Measurements from ENCODE around the gene PAGR1. TPM values are rescaled to one million over a fixed set of nuclear protein-coding genes. Genes with fewer than 3 reads are reported as not detected.
"Not testable (repeated sequence)": the region's sequence is repeated elsewhere in the genome, so short reads cannot be mapped to it uniquely, and the experiment has no call there.

The PAGR1 gene
- total and polyA plus RNA-seq, 2 of the 8 experiments (the other 6 are each of a cell fraction or from before 2014, with no cell fraction given) = 35.4 to 56.4 TPM

GRCh38 chr16:29770250-29770929 is 45.6 kb upstream of the PAGR1 start (continued):
- TF ChIP-seq, protein P1, sequence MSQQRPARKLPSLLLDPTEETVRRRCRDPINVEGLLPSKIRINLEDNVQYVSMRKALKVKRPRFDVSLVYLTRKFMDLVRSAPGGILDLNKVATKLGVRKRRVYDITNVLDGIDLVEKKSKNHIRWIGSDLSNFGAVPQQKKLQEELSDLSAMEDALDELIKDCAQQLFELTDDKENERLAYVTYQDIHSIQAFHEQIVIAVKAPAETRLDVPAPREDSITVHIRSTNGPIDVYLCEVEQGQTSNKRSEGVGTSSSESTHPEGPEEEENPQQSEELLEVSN (IDR thresholded peaks at IDR 0.05) = no peak
- no peak for TF ChIP-seq BRCA1 (IDR thresholded peaks at IDR 0.05; ENCODE audit: low read depth, low read length)

DNA sequence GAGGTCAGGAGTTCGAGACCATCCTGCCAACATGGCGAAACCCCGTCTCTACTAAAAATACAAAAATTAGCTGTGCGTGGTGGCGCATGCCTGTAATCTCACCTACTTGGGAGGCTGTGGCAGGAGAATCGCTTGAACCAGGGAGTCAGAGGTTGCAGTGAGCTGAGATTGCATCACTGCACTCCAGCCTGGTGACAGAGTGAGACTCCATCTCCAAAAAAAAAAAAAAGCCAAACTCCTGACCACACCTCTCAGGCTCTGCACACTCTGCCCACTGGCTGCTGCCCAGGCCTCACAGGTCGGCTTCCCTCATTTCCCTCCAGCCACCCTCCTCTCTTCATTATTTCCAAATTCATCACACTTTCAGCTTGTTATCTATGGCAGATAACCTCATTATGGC is 43.6 kb upstream of the PAGR1 start:
- POLR2A ChIA-PET (ENCODE audit: partially characterized antibody) = interaction anchor here (1.0 to 2.9 kb wide), 3 partner anchors 29 to 93 kb away, joined by 4 to 8 read pairs (median 4); no protein-coding TSS in a partner anchor

More for the DNA sequence above, 43.6 kb upstream of the PAGR1 start:
- not testable (repeated sequence) for H4K8ac ChIP-seq (ENCODE audit: extremely low read depth, insufficient read depth, low read length); H3K14ac ChIP-seq (ENCODE audit: insufficient read length); H3K4me3 ChIP-seq (ENCODE audit: extremely low read depth in 1 of 4, insufficient read depth in 2 of 4, low read depth in 3 of 4, low read length in 4 of 4); H4K20me1 ChIP-seq (replicated peaks in 1 of 2; ENCODE audit: control insufficient read depth in 1 of 2, insufficient read depth in 2 of 2, low read length in 2 of 2); H3K4ac ChIP-seq (replicated peaks; ENCODE audit: insufficient read length, low read depth, low read length); H3K79me1 ChIP-seq (ENCODE audit: low read depth, low read length); H2AFZ ChIP-seq (ENCODE audit: low read length); H2BK15ac ChIP-seq (ENCODE audit: low read length); H3K23ac ChIP-seq (ENCODE audit: insufficient read length); H3K27ac ChIP-seq (ENCODE audit: low read depth, low read length); H3K23me2 ChIP-seq (ENCODE audit: low read depth, low read length); H3K9ac ChIP-seq (replicated peaks in 1 of 4; ENCODE audit: extremely low read depth in 1 of 4, low read depth in 3 of 4, low read length in 3 of 4); H3K36me3 ChIP-seq (ENCODE audit: control insufficient read depth in 2 of 4, insufficient read depth in 4 of 4, low read length in 3 of 4); H3K27me3 ChIP-seq (replicated peaks in 1 of 4; ENCODE audit: control insufficient read depth in 3 of 4, extremely low read depth in 1 of 4, insufficient read depth in 3 of 4, low read length in 3 of 4); H3K56ac ChIP-seq (replicated peaks; ENCODE audit: insufficient read length, low read depth, low read length); H2BK12ac ChIP-seq (ENCODE audit: low read depth, low read length); H3K79me2 ChIP-seq (ENCODE audit: control insufficient read depth in 1 of 2, insufficient read depth in 2 of 2, low read length in 2 of 2); H3K18ac ChIP-seq (ENCODE audit: extremely low read depth, low read length); H2BK120ac ChIP-seq (replicated peaks; ENCODE audit: low read depth, low read length); H2AK5ac ChIP-seq (ENCODE audit: low read depth, low read length); H3K4me2 ChIP-seq (ENCODE audit: insufficient read depth in 1 of 2, low read depth in 2 of 2, low read length in 2 of 2); FAIRE-seq; H2BK5ac ChIP-seq (ENCODE audit: low read depth, low read length); H3K4me1 ChIP-seq (replicated peaks in 1 of 4; ENCODE audit: control insufficient read depth in 3 of 4, insufficient read depth in 4 of 4, low read length in 3 of 4); H4K91ac ChIP-seq (replicated peaks; ENCODE audit: insufficient read length, low read length); H4K5ac ChIP-seq (ENCODE audit: insufficient read length, low read depth, low read length); DNase-seq (ENCODE audit: low read depth in 1 of 2, low spot score in 2 of 2); H2BK20ac ChIP-seq (ENCODE audit: low read length); H3K9me3 ChIP-seq (ENCODE audit: insufficient read depth in 2 of 2, low read depth in 1 of 2, low read length in 1 of 2)
- 92% methylated on average over 7 of the region's 7 CpGs; no CpG with 5 or more reads in 1 of the 2 experiments for WGBS, 2 experiments (ENCODE audit: extremely low coverage in 1 of 2, insufficient coverage in 1 of 2, insufficient read length in 1 of 2, insufficient replicate concordance in 2 of 2, low coverage in 1 of 2, low lambda C conversion rate in 2 of 2, missing lambda C conversion rate in 1 of 2)
- CTCF ChIA-PET (ENCODE audit: partially characterized antibody) = interaction anchor here (0.7 to 3.2 kb wide), 5 partner anchors 13 to 71 kb away, joined by 3 to 22 read pairs (median 4); no protein-coding TSS in a partner anchor
